Loucy (cell line): ENCODE measurements around the gene BCL2L2.
"Not testable (repeated sequence)": the region's sequence is repeated elsewhere in the genome, so short reads cannot be mapped to it uniquely, and the experiment has no call there.

Experiments used
- H2AFZ ChIP-seq: fragments of 200-600 bp; sonication (generic); 2 replicates; pipeline ENCODE4 v1.6.0; 2016; ENCODE audit warnings: antibody characterized with exemption, mild to moderate bottlenecking, low read length, moderate library complexity
- H3F3A ChIP-seq: fragments of 200-600 bp; 2 replicates; pipeline ENCODE4 v1.6.0; 2016; ENCODE audit warnings: antibody characterized with exemption, low read depth, mild to moderate bottlenecking
- H3K27me3 ChIP-seq: fragments of 200-600 bp; sonication (generic); 2 replicates; pipeline ENCODE4 v1.6.1; 2014; ENCODE audit warnings: low read length, mild to moderate bottlenecking; ENCODE audit not compliant: insufficient read depth, poor library complexity, severe bottlenecking
- H3K36me3 ChIP-seq: fragments of 200-600 bp; sonication (generic); 2 replicates; pipeline ENCODE4 v1.6.1; 2016; ENCODE audit warnings: low read length; ENCODE audit not compliant: insufficient read depth
- H3K4me1 ChIP-seq: fragments of 200-600 bp; sonication (generic); 2 replicates; pipeline ENCODE4 v1.5.1; 2014; ENCODE audit warnings: low read length, mild to moderate bottlenecking; ENCODE audit not compliant: insufficient read depth, poor library complexity, severe bottlenecking
- H3K4me2 ChIP-seq: fragments of 200-600 bp; sonication (generic); 2 replicates; pipeline ENCODE4 v1.6.0; 2014; ENCODE audit warnings: antibody characterized with exemption, low read length, low read depth, mild to moderate bottlenecking; ENCODE audit not compliant: poor library complexity, severe bottlenecking
- H3K4me3 ChIP-seq: fragments of 200-600 bp; sonication (generic); 2 replicates; pipeline ENCODE4 v1.5.1; 2014; ENCODE audit warnings: low read length, mild to moderate bottlenecking, mixed read lengths; ENCODE audit not compliant: poor library complexity, severe bottlenecking
- H3K79me2 ChIP-seq: fragments of 200-600 bp; sonication (generic); 2 replicates; pipeline ENCODE4 v1.6.1; 2014; ENCODE audit warnings: low read length; ENCODE audit not compliant: insufficient read depth
- H3K9ac ChIP-seq: fragments of 200-600 bp; sonication (generic); 2 replicates; pipeline ENCODE4 v1.6.0; 2014; ENCODE audit warnings: mild to moderate bottlenecking, low read depth, low read length, moderate library complexity; ENCODE audit not compliant: poor library complexity, severe bottlenecking
- H3K9me2 ChIP-seq: fragments of 200-600 bp; sonication (generic); replicated peaks from 2 replicates; pipeline ENCODE4 v1.6.1; 2016; ENCODE audit warnings: low read depth, low read length, mixed read lengths
- H3K9me3 ChIP-seq: fragments of 200-600 bp; sonication (generic); 2 replicates; pipeline ENCODE4 v1.6.1; 2014; ENCODE audit warnings: mild to moderate bottlenecking, antibody characterized with exemption, low read length, low read depth; ENCODE audit not compliant: insufficient read depth
- H4K20me1 ChIP-seq: fragments of 200-600 bp; sonication (generic); 2 replicates; pipeline ENCODE4 v1.6.0; 2014; ENCODE audit warnings: antibody characterized with exemption, low read length, mild to moderate bottlenecking; ENCODE audit not compliant: insufficient read depth, poor library complexity, severe bottlenecking
- EZH2phosphoT487 ChIP-seq: fragments of 200-600 bp; IDR thresholded peaks from 2 replicates; pipeline ENCODE4 v1.6.1; 2018; ENCODE audit warnings: antibody characterized with exemption, mild to moderate bottlenecking, moderate library complexity, borderline replicate concordance
- TF ChIP-seq, protein P1 (sequence below): fragments of 200-600 bp; sonication (generic); conservative IDR thresholded peaks from 2 replicates; pipeline ENCODE4 v1.5.1; 2014; ENCODE audit warnings: mild to moderate bottlenecking, antibody characterized with exemption, low read length

BCL2L2 gene

DNA sequence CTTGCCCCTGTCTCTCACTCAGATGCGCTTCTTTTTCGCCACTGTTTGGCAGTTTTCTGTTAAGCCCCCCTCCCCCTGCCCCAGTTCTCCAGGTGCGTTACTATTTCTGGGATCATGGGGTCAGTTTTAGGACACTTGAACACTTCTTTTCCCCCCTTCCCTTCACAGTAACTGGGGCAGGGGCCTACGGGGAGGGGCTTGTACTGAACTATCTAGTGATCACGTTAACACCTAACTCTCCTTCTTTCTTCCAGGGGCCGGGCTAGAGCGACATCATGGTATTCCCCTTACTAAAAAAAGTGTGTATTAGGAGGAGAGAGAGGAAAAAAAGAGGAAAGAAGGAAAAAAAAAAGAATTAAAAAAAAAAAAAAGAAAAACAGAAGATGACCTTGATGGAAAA is 18.4 kb downstream of the BCL2L2 start:
- H3F3A ChIP-seq, result peaks cover 11% of the 10 kb centered on the region; the same call in 1 of the 2 replicates
- H3K4me3 ChIP-seq, result no peak overlapping the region
- H3K4me1 ChIP-seq, result peaks cover 24% of the 10 kb centered on the region
- no peak overlapping the region for H3K9ac ChIP-seq
- peaks cover 36% of the 10 kb centered on the region for H3K79me2 ChIP-seq
- H4K20me1 ChIP-seq, result peaks cover 34% of the 10 kb centered on the region
- H2AFZ ChIP-seq, result no peak overlapping the region
- peak overlapping the region; percentile 99 for H3K4me2 ChIP-seq
- no peaks in the 10 kb centered on the region for H3K27me3 ChIP-seq
- peaks cover 25% of the 10 kb centered on the region; the same call in 1 of the 2 replicates for H3K36me3 ChIP-seq
- no peaks in the 10 kb centered on the region for H3K9me2 ChIP-seq
- H3K9me3 ChIP-seq, result no peaks in the 10 kb centered on the region
- TF ChIP-seq, protein P1, sequence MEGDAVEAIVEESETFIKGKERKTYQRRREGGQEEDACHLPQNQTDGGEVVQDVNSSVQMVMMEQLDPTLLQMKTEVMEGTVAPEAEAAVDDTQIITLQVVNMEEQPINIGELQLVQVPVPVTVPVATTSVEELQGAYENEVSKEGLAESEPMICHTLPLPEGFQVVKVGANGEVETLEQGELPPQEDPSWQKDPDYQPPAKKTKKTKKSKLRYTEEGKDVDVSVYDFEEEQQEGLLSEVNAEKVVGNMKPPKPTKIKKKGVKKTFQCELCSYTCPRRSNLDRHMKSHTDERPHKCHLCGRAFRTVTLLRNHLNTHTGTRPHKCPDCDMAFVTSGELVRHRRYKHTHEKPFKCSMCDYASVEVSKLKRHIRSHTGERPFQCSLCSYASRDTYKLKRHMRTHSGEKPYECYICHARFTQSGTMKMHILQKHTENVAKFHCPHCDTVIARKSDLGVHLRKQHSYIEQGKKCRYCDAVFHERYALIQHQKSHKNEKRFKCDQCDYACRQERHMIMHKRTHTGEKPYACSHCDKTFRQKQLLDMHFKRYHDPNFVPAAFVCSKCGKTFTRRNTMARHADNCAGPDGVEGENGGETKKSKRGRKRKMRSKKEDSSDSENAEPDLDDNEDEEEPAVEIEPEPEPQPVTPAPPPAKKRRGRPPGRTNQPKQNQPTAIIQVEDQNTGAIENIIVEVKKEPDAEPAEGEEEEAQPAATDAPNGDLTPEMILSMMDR, result no peak
- no peak for TF ChIP-seq EZH2phosphoT487

DNA sequence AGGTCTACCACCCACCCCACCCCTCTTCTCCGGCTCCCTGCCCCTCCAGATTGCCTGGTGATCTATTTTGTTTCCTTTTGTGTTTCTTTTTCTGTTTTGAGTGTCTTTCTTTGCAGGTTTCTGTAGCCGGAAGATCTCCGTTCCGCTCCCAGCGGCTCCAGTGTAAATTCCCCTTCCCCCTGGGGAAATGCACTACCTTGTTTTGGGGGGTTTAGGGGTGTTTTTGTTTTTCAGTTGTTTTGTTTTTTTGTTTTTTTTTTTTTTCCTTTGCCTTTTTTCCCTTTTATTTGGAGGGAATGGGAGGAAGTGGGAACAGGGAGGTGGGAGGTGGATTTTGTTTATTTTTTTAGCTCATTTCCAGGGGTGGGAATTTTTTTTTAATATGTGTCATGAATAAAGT is 19.1 kb downstream of the BCL2L2 start:
- Histone ChIP-seq H4K20me1 (peaks cover 34% of the 10 kb centered on the region), H3F3A (peaks cover 11% of the 10 kb centered on the region; the same call in 1 of the 2 replicates), H3K4me1 (peaks cover 18% of the 10 kb centered on the region), H3K79me2 (peaks cover 36% of the 10 kb centered on the region), H3K36me3 (peaks cover 25% of the 10 kb centered on the region; the same call in 1 of the 2 replicates)
- not testable (repeated sequence) for H3K4me2 ChIP-seq, H3K9me3 ChIP-seq, H3K27me3 ChIP-seq, H3K9me2 ChIP-seq, H2AFZ ChIP-seq, H3K9ac ChIP-seq, H3K4me3 ChIP-seq

DNA sequence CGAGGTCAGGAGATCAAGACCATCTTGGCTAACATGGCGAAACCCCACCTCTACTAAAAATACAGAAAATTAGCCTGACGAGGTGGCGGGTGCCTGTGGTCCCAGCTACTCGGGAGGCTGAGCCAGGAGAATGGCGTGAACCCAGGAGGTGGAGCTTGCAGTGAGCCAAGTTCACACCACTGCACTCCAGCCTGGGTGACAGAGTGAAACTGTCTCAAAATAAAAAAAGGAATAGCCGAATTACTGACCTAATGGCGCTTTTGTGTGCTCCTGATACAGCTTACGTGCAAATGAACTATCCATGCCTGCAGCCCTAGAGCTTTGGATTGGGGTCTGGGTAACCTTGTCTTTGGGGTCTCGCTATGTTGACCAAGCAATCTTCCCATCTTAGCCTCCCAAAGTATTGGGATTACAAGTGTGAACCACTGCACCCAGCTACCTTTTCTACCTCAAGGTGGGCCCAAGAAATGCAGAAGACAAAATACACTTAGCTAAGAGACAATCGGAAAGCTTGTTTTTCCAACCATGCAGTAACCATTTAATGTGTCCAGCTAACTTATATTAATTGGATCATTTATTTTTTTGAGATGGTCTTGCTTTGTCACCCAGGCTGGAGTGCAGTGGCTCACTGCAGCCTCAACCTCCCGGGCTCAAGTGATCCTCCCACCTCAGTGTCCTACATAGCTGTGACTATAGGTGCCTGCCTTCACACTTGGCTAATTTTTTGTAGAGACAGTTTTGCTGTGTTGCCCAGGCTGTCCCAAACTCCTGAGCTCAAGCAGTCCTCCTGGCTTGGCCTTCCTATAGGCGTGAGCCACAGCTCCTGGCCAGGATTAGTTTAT is 20.1 kb downstream of the BCL2L2 start:
- TF ChIP-seq, protein P1, result no peak
- no peak for TF ChIP-seq EZH2phosphoT487
- Histone ChIP-seq H3K9me2 (no peaks in the 10 kb centered on the region), H3K9ac (no peak overlapping the region), H3K4me2 (no peak overlapping the region), H3F3A (peaks cover 11% of the 10 kb centered on the region; the same call in 1 of the 2 replicates), H3K4me1 (peaks cover 18% of the 10 kb centered on the region), H4K20me1 (peaks cover 34% of the 10 kb centered on the region), H3K36me3 (peaks cover 25% of the 10 kb centered on the region; the same call in 1 of the 2 replicates), H3K4me3 (no peak overlapping the region), H3K79me2 (peaks cover 33% of the 10 kb centered on the region), H2AFZ (no peak overlapping the region), H3K27me3 (no peaks in the 10 kb centered on the region), H3K9me3 (no peaks in the 10 kb centered on the region)
